Ovary (tissue), 3 donors: ENCODE results near the gene TTC38.

Experiments used
- POLR2A ChIP-seq: fragments of 450-650 bp; IDR thresholded peaks from one replicate; pipeline ENCODE4 v1.6.1; 2017; ENCODE audit warnings: antibody characterized with exemption, mild to moderate bottlenecking, moderate library complexity
- TF ChIP-seq, protein P1 (sequence below), 3 donors: fragments of 450-650 bp in 2 of 3; fragments of 200-600 bp in 1 of 3; IDR thresholded peaks; one replicate each; pipeline versions ENCODE4 v1.5.1 to v1.8.0; 2016 to 2022; ENCODE audit warnings: antibody characterized with exemption in 3 of 3, mild to moderate bottlenecking in 1 of 3
- donor health status: DM: no; HTN: no; CAD: no.

DNA sequence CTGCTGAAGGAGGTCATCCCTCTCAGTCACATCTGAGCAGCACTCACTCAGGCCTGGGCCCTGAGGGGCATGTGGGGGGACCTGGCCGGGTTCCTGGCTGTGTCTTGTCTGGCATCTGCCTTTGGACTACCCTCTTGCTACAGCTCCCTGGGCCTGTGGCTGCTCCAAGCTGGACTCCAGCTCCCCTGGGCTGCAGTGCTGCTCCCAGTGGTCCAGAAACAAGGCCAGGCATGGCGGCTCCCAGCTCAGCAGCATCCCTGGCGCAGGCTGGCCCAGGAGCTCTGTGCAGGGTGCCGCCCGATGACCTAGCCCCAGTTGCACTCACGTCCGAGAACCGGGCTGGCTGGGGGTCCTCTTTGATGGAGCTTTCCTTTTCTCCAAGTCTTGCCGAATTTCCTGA, 23.0 kb upstream of the TTC38 start:
- TF ChIP-seq, protein P1, sequence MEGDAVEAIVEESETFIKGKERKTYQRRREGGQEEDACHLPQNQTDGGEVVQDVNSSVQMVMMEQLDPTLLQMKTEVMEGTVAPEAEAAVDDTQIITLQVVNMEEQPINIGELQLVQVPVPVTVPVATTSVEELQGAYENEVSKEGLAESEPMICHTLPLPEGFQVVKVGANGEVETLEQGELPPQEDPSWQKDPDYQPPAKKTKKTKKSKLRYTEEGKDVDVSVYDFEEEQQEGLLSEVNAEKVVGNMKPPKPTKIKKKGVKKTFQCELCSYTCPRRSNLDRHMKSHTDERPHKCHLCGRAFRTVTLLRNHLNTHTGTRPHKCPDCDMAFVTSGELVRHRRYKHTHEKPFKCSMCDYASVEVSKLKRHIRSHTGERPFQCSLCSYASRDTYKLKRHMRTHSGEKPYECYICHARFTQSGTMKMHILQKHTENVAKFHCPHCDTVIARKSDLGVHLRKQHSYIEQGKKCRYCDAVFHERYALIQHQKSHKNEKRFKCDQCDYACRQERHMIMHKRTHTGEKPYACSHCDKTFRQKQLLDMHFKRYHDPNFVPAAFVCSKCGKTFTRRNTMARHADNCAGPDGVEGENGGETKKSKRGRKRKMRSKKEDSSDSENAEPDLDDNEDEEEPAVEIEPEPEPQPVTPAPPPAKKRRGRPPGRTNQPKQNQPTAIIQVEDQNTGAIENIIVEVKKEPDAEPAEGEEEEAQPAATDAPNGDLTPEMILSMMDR (IDR thresholded peaks at IDR 0.05), result no peak
- no peak for TF ChIP-seq POLR2A
